ENCODE results near the gene RAB19. TPM values are rescaled to one million over a fixed set of nuclear protein-coding genes. Genes with fewer than 3 reads are reported as not detected.

RAB19 gene
- total and polyA plus RNA-seq, 10 of the 15 experiments (the other 5 are each of a cell fraction or from before 2014, with no cell fraction given), result 0.14 to 1.0 (median 0.23) TPM; not detected in 5

GRCh38 chr7:140389445-140389844 lies 14.4 kb upstream of the RAB19 start:
- H3K79me2 ChIP-seq (ENCODE audit: control insufficient read depth, insufficient read depth, low read length), result no peaks in the 10 kb centered on the region; the same call in 1 of the 2 replicates
- H3K4me3 ChIP-seq, result no peak overlapping the region
- in situ Hi-C loops (cut with MboI) (no loop called here), intact Hi-C loops (cut with micrococcal nuclease; ENCODE audit: unreplicated experiment) (no loop called here)
- ChIA-PET POLR2A (no interaction called here), CTCF (interaction anchor here (1.3 kb wide), 1 partner anchor 81 kb away, joined by 4 read pairs; no protein-coding TSS in a partner anchor), RAD21 (ENCODE audit: unreplicated experiment) (interaction anchor here (0.9 to 1.3 kb wide), 2 partner anchors 50 to 51 kb away, joined by 3 read pairs; no protein-coding TSS in a partner anchor), SMC1A (ENCODE audit: uncharacterized antibody, unreplicated experiment) (interaction anchor here (1.6 kb wide), 1 partner anchor 54 kb away, joined by 3 read pairs; no protein-coding TSS in a partner anchor)
- no peak overlapping the region for H3K27ac ChIP-seq (ENCODE audit: control insufficient read depth, insufficient read depth)
- FAIRE-seq, result no peak
- H3K27me3 ChIP-seq (replicated peaks in 1 of 2; ENCODE audit: control insufficient read depth in 2 of 2, insufficient read depth in 2 of 2, low read length in 1 of 2), result no peaks in the 10 kb centered on the region
- ATAC-seq, result no peak
- no peaks in the 10 kb centered on the region; the same call in 1 of the 2 replicates for H4K20me1 ChIP-seq (ENCODE audit: control insufficient read depth, insufficient read depth)
- 73% methylated on average over 10 of the region's 10 CpGs for WGBS (ENCODE audit: insufficient coverage, insufficient replicate concordance, low lambda C conversion rate, missing lambda C conversion rate)
- no peaks in the 10 kb centered on the region for H3K36me3 ChIP-seq (ENCODE audit: control insufficient read depth in 2 of 2, insufficient read depth in 2 of 2, low read length in 1 of 2)
- H2AFZ ChIP-seq (ENCODE audit: control insufficient read depth, low read depth, low read length), result no peak overlapping the region
- no peak for DNase-seq (ENCODE audit: low read depth, low spot score)
- no peak overlapping the region for H3K9ac ChIP-seq (ENCODE audit: control insufficient read depth, insufficient read depth, low read length)
- BruUV-seq (replicated peaks), result no TSS peak
- peaks cover 23% of the 10 kb centered on the region for H3K4me1 ChIP-seq (ENCODE audit: control insufficient read depth, insufficient read depth, low read length)
- TF ChIP-seq DPF2 (IDR thresholded peaks at IDR 0.05) (no peak), BHLHE40 (IDR thresholded peaks at IDR 0.05; ENCODE audit: borderline replicate concordance in 1 of 2, low read depth in 2 of 2, low read length in 1 of 2) (no peak), E4F1 (IDR thresholded peaks at IDR 0.05; ENCODE audit: borderline replicate concordance, partially characterized antibody) (no peak), ZNF207 (IDR thresholded peaks at IDR 0.05; ENCODE audit: borderline replicate concordance) (no peak), HDAC6 (IDR thresholded peaks at IDR 0.05; ENCODE audit: unreplicated experiment) (no peak), TBL1XR1 (IDR thresholded peaks at IDR 0.05; ENCODE audit: low read depth, low read length) (no peak), SIX5 (IDR thresholded peaks at IDR 0.05; ENCODE audit: low read depth, low read length, severe bottlenecking) (no peak)
- TF ChIP-seq, protein P1, sequence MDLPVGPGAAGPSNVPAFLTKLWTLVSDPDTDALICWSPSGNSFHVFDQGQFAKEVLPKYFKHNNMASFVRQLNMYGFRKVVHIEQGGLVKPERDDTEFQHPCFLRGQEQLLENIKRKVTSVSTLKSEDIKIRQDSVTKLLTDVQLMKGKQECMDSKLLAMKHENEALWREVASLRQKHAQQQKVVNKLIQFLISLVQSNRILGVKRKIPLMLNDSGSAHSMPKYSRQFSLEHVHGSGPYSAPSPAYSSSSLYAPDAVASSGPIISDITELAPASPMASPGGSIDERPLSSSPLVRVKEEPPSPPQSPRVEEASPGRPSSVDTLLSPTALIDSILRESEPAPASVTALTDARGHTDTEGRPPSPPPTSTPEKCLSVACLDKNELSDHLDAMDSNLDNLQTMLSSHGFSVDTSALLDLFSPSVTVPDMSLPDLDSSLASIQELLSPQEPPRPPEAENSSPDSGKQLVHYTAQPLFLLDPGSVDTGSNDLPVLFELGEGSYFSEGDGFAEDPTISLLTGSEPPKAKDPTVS (IDR thresholded peaks at IDR 0.05; ENCODE audit: low read depth, low read length), result no peak
- H3K4me2 ChIP-seq (ENCODE audit: control insufficient read depth, insufficient read depth), result peak overlapping the region; percentile 76
- H3K9me3 ChIP-seq (replicated peaks; ENCODE audit: control insufficient read depth, insufficient read depth, low read length), result no peaks in the 10 kb centered on the region
